AG04450 (cell line): ENCODE results near the gene ZNF428. TPM values are rescaled to one million over a fixed set of nuclear protein-coding genes. Genes with fewer than 3 reads are reported as not detected.

Source experiments
- CTCF ChIA-PET: fragments of 300-600, 350-600 bp; formaldehyde crosslinking; extraction: SDS; loops from one replicate; lab custom pipeline; 2022; ENCODE audit warnings: antibody characterized with exemption, inconsistent platforms; lab: Charles Lee
- POLR2A ChIA-PET: fragments of 350-600 bp; formaldehyde crosslinking; extraction: SDS; loops from one replicate; lab custom pipeline; 2021; ENCODE audit warnings: antibody characterized with exemption, inconsistent platforms; lab: Yijun Ruan, JAX
- DNase-seq: peaks from one replicate; pipeline ENCODE4 v3.0.0-alpha.2; 2011; ENCODE audit warnings: low read depth, low spot score
- H3K27ac ChIP-seq: one replicate; pipeline ENCODE4 v1.5.1; 2012; ENCODE audit warnings: low read depth, low read length, control low read depth
- H3K27me3 ChIP-seq: one replicate; pipeline ENCODE4 v1.6.0; 2012; ENCODE audit warnings: low read length; ENCODE audit not compliant: control insufficient read depth, insufficient read depth
- H3K4me3 ChIP-seq: 2 replicates; pipeline ENCODE4 v1.5.1; 2011; ENCODE audit warnings: mild to moderate bottlenecking, low read depth, low read length, control low read depth
- H3K9me3 ChIP-seq: 2 replicates; pipeline ENCODE4 v1.5.1; 2012; ENCODE audit warnings: low read length; ENCODE audit not compliant: control insufficient read depth, insufficient read depth
- polyA plus RNA-seq: library from polyadenylated mRNA; depleted of rRNA; stranded (reverse); fragments of >200 nt; gene quantifications from 2 replicates; pipeline ENCODE4 v1.2.3, GENCODE V29; 2011; rRNA removed
- small RNA-seq: library from RNA; depleted of rRNA; stranded (forward); fragments of <200 nt; gene quantifications from one replicate; pipeline ENCODE3, GENCODE V24; 2012; ENCODE audit warnings: low read depth; ENCODE audit not compliant: insufficient read length
- TF ChIP-seq, protein P1 (sequence below): IDR thresholded peaks from 2 replicates; pipeline ENCODE4 v1.5.1; 2011; ENCODE audit warnings: low read depth, low read length, control low read depth, inconsistent platforms

Gene ZNF428
- polyA plus RNA-seq, 1 experiment: 18.7 TPM

DNA sequence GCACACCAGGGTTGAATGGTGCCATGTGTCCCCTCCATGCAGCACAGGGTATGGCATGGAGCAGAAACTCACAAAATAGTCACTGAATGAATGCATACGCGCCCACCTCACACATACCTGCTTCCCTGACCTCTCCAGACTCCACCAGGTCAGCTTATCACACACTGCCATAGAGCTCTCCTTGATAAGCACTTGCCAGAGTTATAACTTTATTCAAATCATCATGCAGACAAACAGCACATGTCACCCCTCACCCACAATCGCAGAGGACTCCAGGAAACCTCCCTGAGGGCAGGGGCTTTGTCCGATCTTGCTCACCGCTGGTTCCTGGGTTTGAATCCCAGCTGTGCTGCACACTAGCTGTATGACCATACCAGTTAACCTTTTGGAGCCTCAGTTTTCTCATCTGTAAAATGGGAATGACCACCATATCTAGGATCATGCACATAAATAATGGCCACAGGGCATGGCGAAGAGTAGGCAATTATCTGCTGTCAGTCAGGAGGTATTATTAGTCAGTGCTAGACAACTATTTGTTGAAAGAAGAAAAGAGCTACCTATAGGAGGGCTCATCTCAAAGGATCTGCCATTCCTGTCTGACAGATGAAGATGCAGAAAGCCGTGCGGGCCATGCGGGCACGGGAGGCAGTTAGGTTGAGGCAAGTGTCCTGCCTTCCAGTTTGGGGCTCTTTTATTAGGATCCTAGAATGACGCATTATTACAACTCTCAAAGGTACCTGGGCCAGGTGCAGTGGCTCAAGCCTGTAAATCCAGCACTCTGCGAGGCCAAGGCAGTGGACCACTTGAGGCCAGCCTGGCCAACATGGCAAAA, 58.1 kb downstream of the ZNF428 start:
- H3K27ac ChIP-seq: no peak overlapping the region
- TF ChIP-seq, protein P1, sequence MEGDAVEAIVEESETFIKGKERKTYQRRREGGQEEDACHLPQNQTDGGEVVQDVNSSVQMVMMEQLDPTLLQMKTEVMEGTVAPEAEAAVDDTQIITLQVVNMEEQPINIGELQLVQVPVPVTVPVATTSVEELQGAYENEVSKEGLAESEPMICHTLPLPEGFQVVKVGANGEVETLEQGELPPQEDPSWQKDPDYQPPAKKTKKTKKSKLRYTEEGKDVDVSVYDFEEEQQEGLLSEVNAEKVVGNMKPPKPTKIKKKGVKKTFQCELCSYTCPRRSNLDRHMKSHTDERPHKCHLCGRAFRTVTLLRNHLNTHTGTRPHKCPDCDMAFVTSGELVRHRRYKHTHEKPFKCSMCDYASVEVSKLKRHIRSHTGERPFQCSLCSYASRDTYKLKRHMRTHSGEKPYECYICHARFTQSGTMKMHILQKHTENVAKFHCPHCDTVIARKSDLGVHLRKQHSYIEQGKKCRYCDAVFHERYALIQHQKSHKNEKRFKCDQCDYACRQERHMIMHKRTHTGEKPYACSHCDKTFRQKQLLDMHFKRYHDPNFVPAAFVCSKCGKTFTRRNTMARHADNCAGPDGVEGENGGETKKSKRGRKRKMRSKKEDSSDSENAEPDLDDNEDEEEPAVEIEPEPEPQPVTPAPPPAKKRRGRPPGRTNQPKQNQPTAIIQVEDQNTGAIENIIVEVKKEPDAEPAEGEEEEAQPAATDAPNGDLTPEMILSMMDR: no peak

DNA sequence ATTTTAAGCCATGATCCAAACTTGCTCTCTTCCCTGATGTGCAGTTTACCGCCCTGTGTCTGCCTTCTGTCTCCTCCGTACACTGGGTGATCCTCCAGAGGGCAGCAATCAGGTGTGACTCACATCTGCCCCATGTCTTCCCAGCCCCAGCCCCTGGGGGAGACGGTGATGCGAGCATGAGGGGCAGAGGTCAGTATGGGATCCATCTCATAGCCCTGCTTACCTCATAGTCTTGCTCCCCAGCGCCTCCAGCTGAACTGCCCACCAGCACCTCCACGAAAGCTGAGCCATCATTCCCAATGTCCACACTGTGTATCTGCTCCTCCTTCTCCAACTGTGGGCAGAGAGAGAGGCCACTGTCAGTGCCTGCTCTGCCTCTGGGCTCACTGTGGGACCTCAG, 58.7 kb downstream of the ZNF428 start:
- Histone ChIP-seq H3K27ac (no peak overlapping the region), H3K4me3 (no peak overlapping the region), H3K27me3 (no peaks in the 10 kb centered on the region), H3K9me3 (no peaks in the 10 kb centered on the region; the same call in 1 of the 2 replicates)
- CTCF ChIA-PET: no interaction called here
- no peak for DNase-seq
- TF ChIP-seq, protein P1: no peak
- POLR2A ChIA-PET: interaction anchor here (0.7 kb wide), 1 partner anchor 27 kb away, joined by 4 read pairs; no protein-coding TSS in a partner anchor

More for the DNA sequence above, 58.1 kb downstream of the ZNF428 start:
- H3K4me3 ChIP-seq: no peak overlapping the region
- no peaks in the 10 kb centered on the region for H3K27me3 ChIP-seq
- ChIA-PET POLR2A (interaction anchor here (0.7 kb wide), 1 partner anchor 28 kb away, joined by 4 read pairs; no protein-coding TSS in a partner anchor), CTCF (no interaction called here)
- no peak for DNase-seq
- H3K9me3 ChIP-seq: no peaks in the 10 kb centered on the region; the same call in 1 of the 2 replicates

Small RNA genes lying within 50 kb of the gene (small RNA-seq; reads per million reads assigned to genes)
- gene RN7SL368P: not detected

Other genes starting within 250 kb of the ZNF428 start
- gene TEX101, start 204.7 kb downstream of the ZNF428 start, polyA plus RNA-seq: not detected in 2 replicates
- gene LYPD3, start 154.0 kb downstream of the ZNF428 start, polyA plus RNA-seq: 0.60 and 1.0 TPM in 2 replicates
- gene PHLDB3, start 114.9 kb downstream of the ZNF428 start, polyA plus RNA-seq: 4.2 and 5.9 TPM in 2 replicates
- gene ETHE1, start 92.4 kb downstream of the ZNF428 start, polyA plus RNA-seq: 104 and 130 TPM in 2 replicates
- 0.16 and 0.17 TPM in 2 replicates for gene ZNF575, start 86.4 kb downstream of the ZNF428 start, polyA plus RNA-seq
- 15.2 and 17.7 TPM in 2 replicates for gene XRCC1, start 44.1 kb downstream of the ZNF428 start, polyA plus RNA-seq
- 1.8 and 2.7 TPM in 2 replicates for gene PINLYP, start 43.8 kb downstream of the ZNF428 start, polyA plus RNA-seq
- 11.2 and 11.6 TPM in 2 replicates for gene IRGQ, start 23.5 kb downstream of the ZNF428 start, polyA plus RNA-seq
- 9.3 and 11.3 TPM in 2 replicates for gene ZNF576, start 23.0 kb downstream of the ZNF428 start, polyA plus RNA-seq
- gene SRRM5, start 7.5 kb downstream of the ZNF428 start, polyA plus RNA-seq: 0.07 and 0.12 TPM in 2 replicates
- gene CADM4, start 20.2 kb upstream of the ZNF428 start, polyA plus RNA-seq: 3.7 and 5.3 TPM in 2 replicates
- gene PLAUR, start 50.5 kb upstream of the ZNF428 start, polyA plus RNA-seq: 75.5 and 89.9 TPM in 2 replicates
- gene IRGC, start 96.4 kb upstream of the ZNF428 start, polyA plus RNA-seq: not detected in 2 replicates
- gene SMG9, start 135.3 kb upstream of the ZNF428 start, polyA plus RNA-seq: 9.2 and 12.1 TPM in 2 replicates
- gene KCNN4, start 161.3 kb upstream of the ZNF428 start, polyA plus RNA-seq: 0.12 and 0.32 TPM in 2 replicates
- gene LYPD5, start 182.8 kb upstream of the ZNF428 start, polyA plus RNA-seq: 0.66 and 0.88 TPM in 2 replicates
- gene ZNF283, start 207.7 kb upstream of the ZNF428 start, polyA plus RNA-seq: 5.6 and 7.9 TPM in 2 replicates